Pulmonary artery endothelial cell (primary cell): ENCODE results near the gene ACAA1. TPM values are rescaled to one million over a fixed set of nuclear protein-coding genes. Genes with fewer than 3 reads are reported as not detected.
"Not testable (repeated sequence)": the region's sequence is repeated elsewhere in the genome, so short reads cannot be mapped to it uniquely, and the experiment has no call there.

Source experiments
- DNase-seq: peaks from one replicate; pipeline ENCODE4 v3.0.0-alpha.2; 2011; ENCODE audit warnings: low read depth, low spot score
- total RNA-seq: library from RNA; depleted of rRNA; stranded (reverse); fragments of >200 nt; gene quantifications from 2 replicates; pipeline ENCODE4 v1.2.3, GENCODE V29; 2014

The ACAA1 gene
- total RNA-seq, 1 donor from 2014 or later: 52.7 TPM

- DNase-seq: not testable (repeated sequence)
Measured at GRCh38 chr3:38135621-38136277, 1.2 kb downstream of the ACAA1 start.

- not testable (repeated sequence) for DNase-seq
Measured at GRCh38 chr3:38134517-38135143, 2.3 kb downstream of the ACAA1 start.

GRCh38 chr3:38133557-38134405 lies 3.1 kb downstream of the ACAA1 start:
- DNase-seq: no peak

- DNase-seq: no peak
Measured at GRCh38 chr3:38133209-38133556, 3.7 kb downstream of the ACAA1 start.

GRCh38 chr3:38131621-38132369 lies 5.1 kb downstream of the ACAA1 start:
- no peak for DNase-seq

- no peak for DNase-seq
Measured at GRCh38 chr3:38130631-38131065, 6.3 kb downstream of the ACAA1 start.

GRCh38 chr3:38129058-38129457 lies 7.9 kb downstream of the ACAA1 start:
- DNase-seq: no peak

GRCh38 chr3:38128303-38128655 lies 8.6 kb downstream of the ACAA1 start:
- no peak for DNase-seq

- DNase-seq: no peak
Measured at GRCh38 chr3:38127611-38128302, 9.2 kb downstream of the ACAA1 start.

- DNase-seq: no peak
Measured at GRCh38 chr3:38126121-38126892, 10.6 kb downstream of the ACAA1 start.

GRCh38 chr3:38125305-38126120 lies 11.4 kb downstream of the ACAA1 start:
- DNase-seq: no peak

GRCh38 chr3:38124324-38125122 lies 12.4 kb downstream of the ACAA1 start:
- no peak for DNase-seq

- DNase-seq: no peak
Measured at GRCh38 chr3:38122712-38123290, 14.1 kb downstream of the ACAA1 start.

GRCh38 chr3:38121832-38122461 lies 15.0 kb downstream of the ACAA1 start:
- no peak for DNase-seq

- DNase-seq: no peak
Measured at GRCh38 chr3:38121451-38121831, 15.5 kb downstream of the ACAA1 start.

- DNase-seq: no peak
Measured at GRCh38 chr3:38120693-38121450, 16.1 kb downstream of the ACAA1 start.
